Measurements from ENCODE around the gene CFAP74.

CFAP74 gene

DNA sequence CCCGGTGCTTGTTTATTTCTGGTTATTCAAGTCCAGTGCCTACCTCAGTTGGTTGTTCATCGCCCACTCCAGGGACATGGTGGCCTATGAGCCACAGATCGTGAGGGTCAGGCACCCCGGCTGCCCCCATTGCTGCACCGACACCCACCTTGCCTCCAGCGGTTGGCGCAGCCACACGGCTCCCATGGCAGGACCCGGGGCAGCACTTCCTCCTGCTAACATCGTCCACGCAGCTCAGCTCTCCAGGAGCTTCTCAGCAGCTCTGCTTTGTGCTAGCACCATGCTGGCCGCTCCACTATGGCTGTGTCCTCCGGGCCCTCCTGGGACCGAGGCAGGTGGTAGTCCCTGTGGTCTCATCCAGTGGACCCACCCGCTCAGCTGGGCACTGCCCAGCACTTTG is 32.7 kb upstream of the CFAP74 start:
- peaks cover 55% of the 10 kb centered on the region for H3K27me3 ChIP-seq
- no peak for DNase-seq
- TF ChIP-seq, protein P1, sequence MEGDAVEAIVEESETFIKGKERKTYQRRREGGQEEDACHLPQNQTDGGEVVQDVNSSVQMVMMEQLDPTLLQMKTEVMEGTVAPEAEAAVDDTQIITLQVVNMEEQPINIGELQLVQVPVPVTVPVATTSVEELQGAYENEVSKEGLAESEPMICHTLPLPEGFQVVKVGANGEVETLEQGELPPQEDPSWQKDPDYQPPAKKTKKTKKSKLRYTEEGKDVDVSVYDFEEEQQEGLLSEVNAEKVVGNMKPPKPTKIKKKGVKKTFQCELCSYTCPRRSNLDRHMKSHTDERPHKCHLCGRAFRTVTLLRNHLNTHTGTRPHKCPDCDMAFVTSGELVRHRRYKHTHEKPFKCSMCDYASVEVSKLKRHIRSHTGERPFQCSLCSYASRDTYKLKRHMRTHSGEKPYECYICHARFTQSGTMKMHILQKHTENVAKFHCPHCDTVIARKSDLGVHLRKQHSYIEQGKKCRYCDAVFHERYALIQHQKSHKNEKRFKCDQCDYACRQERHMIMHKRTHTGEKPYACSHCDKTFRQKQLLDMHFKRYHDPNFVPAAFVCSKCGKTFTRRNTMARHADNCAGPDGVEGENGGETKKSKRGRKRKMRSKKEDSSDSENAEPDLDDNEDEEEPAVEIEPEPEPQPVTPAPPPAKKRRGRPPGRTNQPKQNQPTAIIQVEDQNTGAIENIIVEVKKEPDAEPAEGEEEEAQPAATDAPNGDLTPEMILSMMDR (IDR thresholded peaks at IDR 0.05; ENCODE audit: low read depth, low read length) = no peak

DNA sequence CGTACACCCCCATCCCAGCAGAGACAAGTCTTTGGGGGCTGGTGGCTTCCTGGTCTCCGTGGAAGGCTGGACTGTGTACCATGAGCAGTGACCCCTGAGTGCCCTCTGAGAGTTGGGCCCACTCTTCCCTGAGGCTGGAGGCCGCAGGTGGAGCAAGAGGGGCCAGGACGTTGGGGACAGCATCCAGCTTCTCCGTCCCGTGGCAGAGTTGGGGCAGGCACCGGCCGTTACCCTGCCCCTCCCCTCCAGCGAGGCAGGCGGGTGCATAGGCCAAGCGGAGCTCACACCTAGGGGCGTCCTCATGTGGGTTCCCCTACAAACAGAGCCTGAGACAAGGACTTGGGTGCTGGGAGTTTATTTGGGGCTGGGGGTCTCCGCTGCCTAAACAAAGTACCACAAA is 29.6 kb upstream of the CFAP74 start:
- Histone ChIP-seq H3K27me3 (peaks cover 43% of the 10 kb centered on the region), H3K36me3 (no peaks in the 10 kb centered on the region), H3K4me1 (no peaks in the 10 kb centered on the region), H3K9me3 (no peaks in the 10 kb centered on the region), H3K4me3 (ENCODE audit: low read depth, low read length) (no peak overlapping the region)
- TF ChIP-seq, protein P1 (IDR thresholded peaks at IDR 0.05; ENCODE audit: low read depth, low read length) = no peak
- DNase-seq = no peak

More for the DNA sequence above, 32.7 kb upstream of the CFAP74 start:
- no peak overlapping the region for H3K4me3 ChIP-seq (ENCODE audit: low read depth, low read length)
- H3K9me3 ChIP-seq = no peaks in the 10 kb centered on the region
- no peaks in the 10 kb centered on the region for H3K4me1 ChIP-seq
- H3K36me3 ChIP-seq = no peaks in the 10 kb centered on the region

DNA sequence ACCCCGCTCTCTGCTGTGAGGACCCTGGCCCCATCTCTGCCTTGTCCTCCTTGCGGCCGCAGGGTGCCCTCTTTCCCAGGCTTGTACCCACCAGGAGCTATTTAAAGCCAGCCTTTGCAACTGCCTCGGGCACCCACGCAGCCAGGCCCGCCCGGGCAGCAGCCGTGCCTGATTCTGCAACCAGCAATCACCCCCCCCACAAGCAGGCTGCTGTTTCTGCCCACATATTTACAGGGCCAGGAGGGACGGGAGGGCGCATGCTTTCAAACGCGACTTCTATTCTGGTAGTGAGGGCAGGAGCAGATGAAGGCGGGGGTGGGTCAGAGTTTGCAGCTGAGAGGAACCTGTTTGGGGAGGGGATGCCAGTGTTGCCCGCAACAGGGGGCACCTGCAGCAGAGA is 29.2 kb upstream of the CFAP74 start:
- Histone ChIP-seq H3K36me3 (no peaks in the 10 kb centered on the region), H3K4me3 (ENCODE audit: low read depth, low read length) (no peak overlapping the region), H3K4me1 (no peaks in the 10 kb centered on the region), H3K9me3 (no peaks in the 10 kb centered on the region), H3K27me3 (peaks cover 40% of the 10 kb centered on the region)
- DNase-seq = no peak
- TF ChIP-seq, protein P1 (IDR thresholded peaks at IDR 0.05; ENCODE audit: low read depth, low read length) = no peak

DNA sequence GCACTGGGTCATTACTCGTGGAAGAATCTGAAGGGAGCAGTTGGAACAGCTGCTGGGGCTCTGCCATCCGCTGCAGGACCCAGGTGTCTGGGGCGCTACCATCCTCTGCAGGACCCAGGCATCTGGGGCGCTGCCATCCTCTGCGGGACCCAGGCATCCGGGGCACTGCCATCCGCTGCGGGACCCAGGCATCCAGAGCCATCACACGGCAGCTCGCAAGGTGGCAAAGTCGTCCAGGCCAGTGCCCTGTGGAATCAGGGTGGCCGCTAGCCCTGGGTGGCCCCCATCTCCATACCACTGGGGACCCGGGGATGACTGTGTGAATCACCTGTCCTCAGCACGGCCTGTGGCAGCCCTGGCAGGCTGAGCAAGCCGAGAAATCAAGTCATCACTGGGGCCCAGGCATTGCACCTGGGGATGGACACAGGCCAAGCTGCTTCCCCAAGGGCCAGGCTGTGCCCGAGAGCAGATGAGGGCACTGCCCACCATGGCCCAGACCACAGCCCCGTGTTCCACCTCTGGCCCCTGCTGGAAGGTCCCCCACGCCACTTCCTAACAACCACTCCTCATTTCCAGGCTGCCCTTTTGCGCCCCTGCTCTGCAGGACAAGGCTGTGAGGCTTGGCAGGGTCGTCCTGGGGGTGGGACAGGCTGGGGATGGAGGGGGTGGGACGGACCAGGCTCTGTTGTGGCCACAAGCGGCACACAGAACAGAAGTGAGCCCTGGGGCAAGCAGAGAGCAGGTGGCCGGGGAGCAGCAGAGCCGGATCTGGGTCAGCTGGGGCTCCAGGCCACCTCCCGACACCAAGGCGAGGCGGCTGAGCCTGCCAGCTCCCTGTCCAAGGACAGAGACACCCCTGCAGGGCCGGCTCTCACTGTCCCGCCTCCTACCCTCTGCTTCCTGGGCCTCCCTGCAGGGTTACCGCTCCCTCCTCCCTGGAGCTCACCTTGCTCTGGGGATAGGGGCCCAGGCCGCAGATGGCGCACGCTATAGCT is 28.3 kb upstream of the CFAP74 start:
- Histone ChIP-seq H3K9me3 (no peaks in the 10 kb centered on the region), H3K4me3 (ENCODE audit: low read depth, low read length) (no peak overlapping the region), H3K27me3 (peaks cover 43% of the 10 kb centered on the region), H3K4me1 (no peaks in the 10 kb centered on the region), H3K36me3 (no peaks in the 10 kb centered on the region)
- TF ChIP-seq, protein P1 (IDR thresholded peaks at IDR 0.05; ENCODE audit: low read depth, low read length) = no peak
- DNase-seq = no peak

DNA sequence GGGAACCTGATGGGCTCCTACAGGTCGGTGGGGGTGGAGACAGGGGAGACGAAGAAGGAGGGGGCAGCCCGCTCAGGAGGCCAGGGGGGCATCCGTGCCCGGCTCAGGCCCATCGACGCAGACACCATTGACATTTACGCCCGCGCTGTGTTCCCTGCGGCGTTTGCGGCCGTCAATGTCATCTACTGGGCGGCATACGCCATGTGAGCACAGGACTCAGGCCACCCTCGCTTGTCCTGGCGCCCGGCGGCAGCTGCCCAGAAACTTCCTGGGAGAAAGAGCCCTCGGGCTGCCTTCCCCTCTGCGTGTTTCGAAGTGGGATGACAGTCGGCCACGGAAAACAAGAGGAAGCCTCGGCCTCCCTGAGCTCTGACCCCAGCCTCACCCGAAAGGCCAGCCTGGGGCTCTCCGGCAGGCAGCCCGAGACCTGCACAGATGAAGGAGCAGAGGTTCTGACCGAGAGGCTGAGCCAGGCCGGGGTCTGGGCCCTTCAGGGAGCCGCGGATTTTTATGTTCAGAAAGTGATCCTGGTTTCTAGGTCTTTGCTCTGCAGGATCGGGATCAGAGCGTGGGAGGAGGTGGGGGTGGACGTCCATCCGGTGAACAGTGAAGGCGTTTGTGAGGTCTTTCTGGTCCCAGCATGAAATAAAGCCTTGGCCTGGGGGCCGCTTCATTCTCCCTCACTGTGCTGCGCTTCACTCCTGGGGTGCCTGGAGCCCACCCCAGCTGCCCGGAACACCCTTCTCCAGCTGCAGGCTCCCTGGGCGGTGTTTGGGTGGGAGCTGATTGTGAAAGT is 26.7 kb upstream of the CFAP74 start:
- Histone ChIP-seq H3K36me3 (no peaks in the 10 kb centered on the region), H3K4me3 (ENCODE audit: low read depth, low read length) (no peak overlapping the region), H3K27me3 (peaks cover 51% of the 10 kb centered on the region), H3K9me3 (no peaks in the 10 kb centered on the region), H3K4me1 (no peaks in the 10 kb centered on the region)
- TF ChIP-seq, protein P1 (IDR thresholded peaks at IDR 0.05; ENCODE audit: low read depth, low read length) = no peak
- DNase-seq = no peak
